KMS-11 (cell line): ENCODE data around the gene RDH8.

Source experiments
- H2AFZ ChIP-seq: fragments of 200-600 bp; sonication (generic); 2 replicates; pipeline ENCODE4 v1.6.1; 2016; ENCODE audit warnings: antibody characterized with exemption, mixed run types, low read depth
- H3K27ac ChIP-seq: fragments of 200-600 bp; sonication (generic); 2 replicates; pipeline ENCODE4 v1.6.1; 2016; ENCODE audit warnings: mild to moderate bottlenecking, mixed run types
- H3K27me3 ChIP-seq: fragments of 200-600 bp; sonication (generic); 2 replicates; pipeline ENCODE4 v1.6.1; 2017; ENCODE audit warnings: mild to moderate bottlenecking, low read depth, mixed run types, moderate library complexity; ENCODE audit not compliant: insufficient read depth
- H3K36me3 ChIP-seq: fragments of 200-600 bp; sonication (generic); 2 replicates; pipeline ENCODE4 v1.6.1; 2017; ENCODE audit warnings: mild to moderate bottlenecking, mixed run types; ENCODE audit not compliant: insufficient read depth
- H3K4me1 ChIP-seq: fragments of 200-600 bp; sonication (generic); 2 replicates; pipeline ENCODE4 v1.6.1; 2016; ENCODE audit warnings: mild to moderate bottlenecking, low read depth, mixed run types; ENCODE audit not compliant: poor library complexity, severe bottlenecking
- H3K4me2 ChIP-seq: fragments of 200-600 bp; sonication (generic); 2 replicates; pipeline ENCODE4 v1.7.0; 2016; ENCODE audit warnings: mild to moderate bottlenecking, mixed run types
- H3K4me3 ChIP-seq: fragments of 200-600 bp; sonication (generic); IDR thresholded peaks from 2 replicates; pipeline ENCODE4 v1.6.1; 2017; ENCODE audit warnings: low read depth, low read length, mixed read lengths; ENCODE audit not compliant: insufficient read depth
- H3K79me2 ChIP-seq: fragments of 200-600 bp; sonication (generic); 2 replicates; pipeline ENCODE4 v1.6.1; 2016; ENCODE audit warnings: low read depth, mixed run types; ENCODE audit not compliant: insufficient read depth
- H3K9ac ChIP-seq: fragments of 200-600 bp; sonication (generic); 2 replicates; pipeline ENCODE4 v1.6.1; 2016; ENCODE audit warnings: mild to moderate bottlenecking, mixed run types
- H4K20me1 ChIP-seq: fragments of 200-600 bp; sonication (generic); 2 replicates; pipeline ENCODE4 v1.6.1; 2016; ENCODE audit warnings: mild to moderate bottlenecking, mixed run types; ENCODE audit not compliant: insufficient read depth
- TF ChIP-seq, protein P1 (sequence below): fragments of 200-600 bp; sonication (generic); conservative IDR thresholded peaks from 2 replicates; pipeline ENCODE4 v1.6.1; 2017; ENCODE audit warnings: low read depth, mild to moderate bottlenecking, antibody characterized with exemption, low read length, moderate library complexity, mixed read lengths

The RDH8 gene

DNA sequence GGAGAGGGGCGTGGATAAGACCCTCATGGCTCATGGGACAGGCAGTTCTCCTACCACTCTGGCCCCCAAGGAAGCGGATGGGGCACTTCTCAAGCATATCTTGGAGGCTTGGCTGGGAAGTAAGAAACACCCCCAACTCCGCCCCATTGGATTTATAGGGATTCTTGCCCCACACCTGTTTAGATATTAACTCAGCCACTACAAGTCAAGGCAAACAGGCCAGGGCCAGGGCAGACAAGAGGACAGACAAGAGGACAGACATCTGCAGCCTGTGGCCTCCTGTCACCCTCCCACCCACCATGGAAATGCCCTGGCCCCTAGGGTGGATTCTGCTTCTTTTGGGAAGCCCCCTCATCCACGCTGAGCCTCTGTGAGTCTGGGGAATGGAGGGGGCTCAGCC lies 24.1 kb downstream of the RDH8 start:
- Histone ChIP-seq H3K27ac (no peak overlapping the region), H3K9ac (no peak overlapping the region), H3K27me3 (peaks cover 27% of the 10 kb centered on the region)

DNA sequence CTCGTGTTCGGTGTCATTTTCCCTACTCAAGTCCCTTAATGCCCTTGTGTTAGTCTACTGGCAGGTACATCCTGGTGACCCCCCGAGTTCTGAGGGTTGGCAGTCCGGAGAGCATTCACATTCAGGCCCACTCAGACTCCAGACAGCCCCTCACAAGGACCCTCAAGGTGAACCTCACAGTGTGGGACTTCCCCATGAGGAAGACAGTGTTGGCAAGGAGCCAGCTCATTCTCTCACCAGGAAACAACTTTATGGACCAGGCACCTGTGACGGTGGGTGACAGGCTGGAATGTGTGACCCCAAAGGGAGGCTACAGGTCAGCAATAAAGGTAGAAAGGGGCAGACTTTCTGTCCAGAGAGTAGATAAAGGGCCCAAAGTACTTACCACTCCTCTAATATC lies 24.5 kb downstream of the RDH8 start:
- Histone ChIP-seq H3K4me2 (no peak overlapping the region), H3K27ac (no peak overlapping the region), H3K4me1 (no peaks in the 10 kb centered on the region), H4K20me1 (no peaks in the 10 kb centered on the region), H3K4me3 (no peak overlapping the region), H3K9ac (no peak overlapping the region), H3K36me3 (no peaks in the 10 kb centered on the region), H3K79me2 (no peaks in the 10 kb centered on the region), H2AFZ (no peak overlapping the region), H3K27me3 (peaks cover 24% of the 10 kb centered on the region)
- TF ChIP-seq, protein P1, sequence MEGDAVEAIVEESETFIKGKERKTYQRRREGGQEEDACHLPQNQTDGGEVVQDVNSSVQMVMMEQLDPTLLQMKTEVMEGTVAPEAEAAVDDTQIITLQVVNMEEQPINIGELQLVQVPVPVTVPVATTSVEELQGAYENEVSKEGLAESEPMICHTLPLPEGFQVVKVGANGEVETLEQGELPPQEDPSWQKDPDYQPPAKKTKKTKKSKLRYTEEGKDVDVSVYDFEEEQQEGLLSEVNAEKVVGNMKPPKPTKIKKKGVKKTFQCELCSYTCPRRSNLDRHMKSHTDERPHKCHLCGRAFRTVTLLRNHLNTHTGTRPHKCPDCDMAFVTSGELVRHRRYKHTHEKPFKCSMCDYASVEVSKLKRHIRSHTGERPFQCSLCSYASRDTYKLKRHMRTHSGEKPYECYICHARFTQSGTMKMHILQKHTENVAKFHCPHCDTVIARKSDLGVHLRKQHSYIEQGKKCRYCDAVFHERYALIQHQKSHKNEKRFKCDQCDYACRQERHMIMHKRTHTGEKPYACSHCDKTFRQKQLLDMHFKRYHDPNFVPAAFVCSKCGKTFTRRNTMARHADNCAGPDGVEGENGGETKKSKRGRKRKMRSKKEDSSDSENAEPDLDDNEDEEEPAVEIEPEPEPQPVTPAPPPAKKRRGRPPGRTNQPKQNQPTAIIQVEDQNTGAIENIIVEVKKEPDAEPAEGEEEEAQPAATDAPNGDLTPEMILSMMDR, result no peak

More for the DNA sequence above, 24.1 kb downstream of the RDH8 start:
- TF ChIP-seq, protein P1, result no peak
- no peak overlapping the region for H2AFZ ChIP-seq
- no peaks in the 10 kb centered on the region for H3K79me2 ChIP-seq
- H3K4me1 ChIP-seq, result no peaks in the 10 kb centered on the region
- no peak overlapping the region for H3K4me2 ChIP-seq
- no peak overlapping the region for H3K4me3 ChIP-seq
- no peaks in the 10 kb centered on the region for H3K36me3 ChIP-seq
- no peaks in the 10 kb centered on the region for H4K20me1 ChIP-seq

DNA sequence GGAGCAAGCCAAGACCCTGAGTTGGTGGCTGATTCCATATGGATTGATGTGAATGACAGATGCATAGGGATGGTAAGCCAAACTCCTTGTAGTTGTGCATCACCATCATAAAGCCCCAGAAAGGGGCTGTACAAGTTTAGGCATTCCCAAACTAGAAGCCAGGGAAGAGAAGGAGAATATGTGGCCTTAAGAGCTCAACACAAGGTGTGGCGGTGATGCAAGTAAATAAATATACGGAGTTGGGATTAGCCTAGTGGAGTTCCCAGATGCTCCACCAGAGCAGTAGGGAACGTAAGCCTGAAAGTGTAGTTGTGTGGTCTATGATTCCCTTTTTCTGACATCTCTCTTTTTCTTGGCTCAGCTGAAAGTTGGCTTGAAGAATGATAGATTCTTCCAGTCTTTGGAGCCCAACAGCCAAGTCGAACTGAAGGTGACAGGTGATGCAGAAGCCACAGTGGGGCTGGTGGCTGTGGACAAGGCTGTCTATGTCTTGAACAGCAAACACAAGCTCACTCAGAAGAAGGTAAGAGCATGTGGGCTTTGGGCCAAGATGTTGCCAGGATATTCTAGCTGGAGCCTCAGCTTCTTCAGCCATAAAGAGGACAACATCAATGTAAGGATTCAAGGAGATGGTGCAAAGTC lies 30.1 kb downstream of the RDH8 start:
- Histone ChIP-seq H4K20me1 (no peaks in the 10 kb centered on the region), H2AFZ (no peak overlapping the region), H3K36me3 (no peaks in the 10 kb centered on the region), H3K27ac (no peak overlapping the region), H3K4me2 (no peak overlapping the region), H3K4me1 (no peaks in the 10 kb centered on the region), H3K4me3 (no peak overlapping the region), H3K79me2 (no peaks in the 10 kb centered on the region), H3K9ac (no peak overlapping the region), H3K27me3 (peaks cover 11% of the 10 kb centered on the region; the same call in 1 of the 2 replicates)
- TF ChIP-seq, protein P1, result no peak

DNA sequence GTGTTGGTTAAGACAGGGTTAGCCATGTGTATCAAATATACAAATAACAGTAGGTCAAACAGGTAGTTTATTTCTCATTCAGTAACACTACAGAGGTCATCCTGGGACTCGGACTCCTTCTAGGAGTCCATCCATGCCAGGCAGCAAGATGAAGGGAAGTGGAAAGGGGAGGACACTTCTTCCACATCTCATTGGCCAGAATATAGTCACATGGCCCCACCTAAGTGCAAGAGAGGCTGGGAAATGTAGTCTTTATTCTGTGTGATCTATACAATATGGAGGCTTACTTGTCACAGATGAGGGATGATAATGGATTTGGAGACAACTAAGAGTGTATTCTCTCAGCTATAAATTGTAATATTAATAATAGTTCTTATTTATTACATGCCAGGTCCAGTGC lies 31.1 kb downstream of the RDH8 start:
- H3K27ac ChIP-seq, result no peak overlapping the region
- H2AFZ ChIP-seq, result no peak overlapping the region
- peaks cover 11% of the 10 kb centered on the region; the same call in 1 of the 2 replicates for H3K27me3 ChIP-seq
- TF ChIP-seq, protein P1, result no peak
- H3K4me3 ChIP-seq, result no peak overlapping the region
- no peaks in the 10 kb centered on the region for H3K79me2 ChIP-seq
- H3K4me2 ChIP-seq, result no peak overlapping the region
- H4K20me1 ChIP-seq, result no peaks in the 10 kb centered on the region
- no peak overlapping the region for H3K9ac ChIP-seq
- H3K36me3 ChIP-seq, result no peaks in the 10 kb centered on the region
- H3K4me1 ChIP-seq, result no peaks in the 10 kb centered on the region
